ENCODE data around the gene SRL.

- no peak for TF ChIP-seq CTCF (IDR thresholded peaks at IDR 0.05)
- no peak for TF ChIP-seq EZH2 (IDR thresholded peaks at IDR 0.05; ENCODE audit: borderline replicate concordance, insufficient read depth, low read depth, low read length, poor library complexity, severe bottlenecking)
Observed at GRCh38 chr16:4141604-4142003, 100.3 kb downstream of the SRL start.
